IPS DF 6.9 (cell line): ENCODE data around the gene GFRA1.
"Not testable (repeated sequence)": the region's sequence is repeated elsewhere in the genome, so short reads cannot be mapped to it uniquely, and the experiment has no call there.

Experiments
- DNase-seq: peaks from one replicate; pipeline ENCODE4 v3.0.0-alpha.2; 2013; ENCODE audit warnings: low read depth, low spot score
- H3K27ac ChIP-seq: one replicate; pipeline ENCODE4 v1.5.1; 2013; ENCODE audit warnings: low read length, control low read depth
- H3K27me3 ChIP-seq: 2 replicates; pipeline ENCODE4 v1.6.1; 2013; ENCODE audit warnings: mild to moderate bottlenecking, low read length; ENCODE audit not compliant: control insufficient read depth, insufficient read depth
- H3K36me3 ChIP-seq: 2 replicates; pipeline ENCODE4 v1.6.1; 2013; ENCODE audit warnings: low read length; ENCODE audit not compliant: control insufficient read depth, insufficient read depth
- H3K4me1 ChIP-seq: 2 replicates; pipeline ENCODE4 v1.6.1; 2013; ENCODE audit warnings: low read length; ENCODE audit not compliant: control insufficient read depth, insufficient read depth
- H3K4me3 ChIP-seq: 2 replicates; pipeline ENCODE4 v1.5.1; 2013; ENCODE audit warnings: mild to moderate bottlenecking, low read length
- H3K9me3 ChIP-seq: 2 replicates; pipeline ENCODE4 v1.6.1; 2013; ENCODE audit warnings: low read length, inconsistent platforms; ENCODE audit not compliant: control insufficient read depth, insufficient read depth
- WGBS: extraction: QIAGEN DNeasy Blood & Tissue Kit; methylation state at CpG from one replicate; pipeline ENCODE4 v1.1.7; 2013; ENCODE audit warnings: mixed read lengths, missing lambda C conversion rate; ENCODE audit not compliant: insufficient read length, insufficient coverage; 5-methylcytosine and 5-hydroxymethylcytosine counted together

GFRA1 gene

GRCh38 chr10:116043861-116044260 lies 229.1 kb downstream of the GFRA1 start:
- no peak for DNase-seq
- Histone ChIP-seq H3K4me1 (no peaks in the 10 kb centered on the region), H3K9me3 (no peaks in the 10 kb centered on the region), H3K4me3 (no peak overlapping the region), H3K27ac (no peak overlapping the region), H3K27me3 (no peaks in the 10 kb centered on the region), H3K36me3 (no peaks in the 10 kb centered on the region)
- WGBS, result no CpG with 5 or more reads among the region's 8 CpGs

- no peak overlapping the region for H3K4me3 ChIP-seq
- no peak overlapping the region for H3K27ac ChIP-seq
- H3K4me1 ChIP-seq, result no peaks in the 10 kb centered on the region
- DNase-seq, result no peak
- no CpG with 5 or more reads among the region's 3 CpGs for WGBS
- H3K9me3 ChIP-seq, result no peaks in the 10 kb centered on the region
- H3K27me3 ChIP-seq, result no peaks in the 10 kb centered on the region
- H3K36me3 ChIP-seq, result no peaks in the 10 kb centered on the region
Observed at GRCh38 chr10:116043304-116043703, 229.7 kb downstream of the GFRA1 start.

- H3K27me3 ChIP-seq, result no peaks in the 10 kb centered on the region
- no peak for DNase-seq
- H3K27ac ChIP-seq, result no peak overlapping the region
- H3K36me3 ChIP-seq, result no peaks in the 10 kb centered on the region
- no peak overlapping the region for H3K4me3 ChIP-seq
- H3K9me3 ChIP-seq, result no peaks in the 10 kb centered on the region
- H3K4me1 ChIP-seq, result no peaks in the 10 kb centered on the region
- WGBS, result no CpG with 5 or more reads among the region's 4 CpGs
Observed at GRCh38 chr10:116041948-116042347, 231.1 kb downstream of the GFRA1 start.

- Histone ChIP-seq H3K27me3 (no peaks in the 10 kb centered on the region), H3K27ac (no peak overlapping the region), H3K4me3 (no peak overlapping the region), H3K4me1 (no peaks in the 10 kb centered on the region), H3K9me3 (no peaks in the 10 kb centered on the region), H3K36me3 (no peaks in the 10 kb centered on the region)
- no peak for DNase-seq
- no CpG with 5 or more reads among the region's 6 CpGs for WGBS
Observed at GRCh38 chr10:116039612-116040011, 233.4 kb downstream of the GFRA1 start.

GRCh38 chr10:116038259-116038658 lies 234.7 kb downstream of the GFRA1 start:
- H3K4me1 ChIP-seq, result no peaks in the 10 kb centered on the region
- no peak overlapping the region for H3K4me3 ChIP-seq
- no CpG with 5 or more reads among the region's 3 CpGs for WGBS
- no peak overlapping the region for H3K27ac ChIP-seq
- no peaks in the 10 kb centered on the region for H3K9me3 ChIP-seq
- no peaks in the 10 kb centered on the region for H3K36me3 ChIP-seq
- H3K27me3 ChIP-seq, result no peaks in the 10 kb centered on the region
- no peak for DNase-seq

- not testable (repeated sequence) for H3K36me3 ChIP-seq, H3K4me1 ChIP-seq, H3K27me3 ChIP-seq, DNase-seq, H3K4me3 ChIP-seq, H3K9me3 ChIP-seq, H3K27ac ChIP-seq
Observed at GRCh38 chr10:116035406-116035805, 237.6 kb downstream of the GFRA1 start.

GRCh38 chr10:116030576-116030975 lies 242.4 kb downstream of the GFRA1 start:
- Histone ChIP-seq H3K27ac (no peak overlapping the region), H3K27me3 (no peaks in the 10 kb centered on the region), H3K4me1 (no peaks in the 10 kb centered on the region), H3K9me3 (no peaks in the 10 kb centered on the region), H3K36me3 (no peaks in the 10 kb centered on the region), H3K4me3 (no peak overlapping the region)
- DNase-seq, result no peak
- no CpG with 5 or more reads among the region's 3 CpGs for WGBS

- H3K36me3 ChIP-seq, result no peaks in the 10 kb centered on the region
- no peak overlapping the region for H3K4me3 ChIP-seq
- no peak overlapping the region for H3K27ac ChIP-seq
- no peaks in the 10 kb centered on the region for H3K4me1 ChIP-seq
- DNase-seq, result no peak
- H3K27me3 ChIP-seq, result no peaks in the 10 kb centered on the region
- WGBS, result no CpG with 5 or more reads among the region's 4 CpGs
- H3K9me3 ChIP-seq, result no peaks in the 10 kb centered on the region
Observed at GRCh38 chr10:116029826-116030225, 243.2 kb downstream of the GFRA1 start.

GRCh38 chr10:116027355-116027754 lies 245.7 kb downstream of the GFRA1 start:
- WGBS, result no CpG with 5 or more reads among the region's 6 CpGs

GRCh38 chr10:116026725-116027124 lies 246.3 kb downstream of the GFRA1 start:
- Histone ChIP-seq H3K4me1 (no peaks in the 10 kb centered on the region), H3K9me3 (no peaks in the 10 kb centered on the region), H3K4me3 (no peak overlapping the region), H3K27me3 (no peaks in the 10 kb centered on the region), H3K27ac (no peak overlapping the region), H3K36me3 (no peaks in the 10 kb centered on the region)
- WGBS, result no CpG with 5 or more reads among the region's 6 CpGs
- no peak for DNase-seq

More at GRCh38 chr10:116027355-116027754, 245.7 kb downstream of the GFRA1 start:
- H3K36me3 ChIP-seq, result no peaks in the 10 kb centered on the region
- H3K9me3 ChIP-seq, result no peaks in the 10 kb centered on the region
- H3K27me3 ChIP-seq, result no peaks in the 10 kb centered on the region
- H3K4me1 ChIP-seq, result no peaks in the 10 kb centered on the region
- DNase-seq, result no peak
- H3K4me3 ChIP-seq, result no peak overlapping the region
- H3K27ac ChIP-seq, result no peak overlapping the region

GRCh38 chr10:116026315-116026714 lies 246.7 kb downstream of the GFRA1 start:
- Histone ChIP-seq H3K4me1 (no peaks in the 10 kb centered on the region), H3K4me3 (no peak overlapping the region), H3K9me3 (no peaks in the 10 kb centered on the region), H3K27me3 (no peaks in the 10 kb centered on the region), H3K36me3 (no peaks in the 10 kb centered on the region), H3K27ac (no peak overlapping the region)
- peak; percentile 7 for DNase-seq
- no CpG with 5 or more reads among the region's 1 CpG for WGBS
